K562 (cell line): Measurements from ENCODE around the gene LACTBL1. TPM values are rescaled to one million over a fixed set of nuclear protein-coding genes. Genes with fewer than 3 reads are reported as not detected.
"Not testable (repeated sequence)": the region's sequence is repeated elsewhere in the genome, so short reads cannot be mapped to it uniquely, and the experiment has no call there.

Experiments
- ATAC-seq: fragments of 200-7000 bp; cut with Tn5 transposase; 3 replicates; pipeline ENCODE4 v1.9.1; 2020; ENCODE audit warnings: moderate library complexity
- BruUV-seq: library from RNA; stranded (reverse); fragments of 400-500 nt; replicated peaks from 2 replicates; lab custom pipeline; 2021; lab: Mats Ljungman, UMichigan
- CTCF ChIA-PET: fragments of 300-600 bp; formaldehyde crosslinking; extraction: SDS; loops from one replicate; lab custom pipeline; 2021; ENCODE audit warnings: low intra/inter-chr PET ratio; lab: Yijun Ruan, JAX
- POLR2A ChIA-PET: fragments of 300-600, 350-650 bp; sonication (Branson Sonifier 250); formaldehyde crosslinking; extraction: SDS; loops from one replicate; lab custom pipeline; 2021; ENCODE audit warnings: antibody characterized with exemption, inconsistent platforms; lab: Yijun Ruan, JAX
- DNase-seq, 4 experiments: peaks; one replicate each; pipeline versions ENCODE4 v3.0.0 to v3.0.0-alpha.2; 2011 to 2018; ENCODE audit warnings: low spot score in 3 of 4, mixed read lengths in 3 of 4; ENCODE audit errors: extremely low read depth in 1 of 4
- FAIRE-seq: peaks from 2 replicates; lab custom pipeline; 2011; peaks lifted over from hg19 to GRCh38; lab: Jason Lieb, UNC
- H2AFZ ChIP-seq: 2 replicates; pipeline ENCODE4 v1.6.0; 2011; ENCODE audit warnings: low read depth, low read length, control low read depth, inconsistent platforms
- H3K27ac ChIP-seq: fragments of 200-600 bp; 3 replicates; pipeline ENCODE4 v1.8.0; 2011; ENCODE audit warnings: low read depth, mild to moderate bottlenecking, control low read depth, inconsistent platforms, low read length, moderate library complexity, mixed read lengths; ENCODE audit errors: extremely low read depth
- H3K27me3 ChIP-seq, 2 experiments: fragments of 300-600 bp in 1 of 2; 2 replicates in 1 of 2; 3 replicates in 1 of 2; pipeline versions ENCODE4 v1.6.0 to v1.8.0; 2011; ENCODE audit warnings: inconsistent platforms in 2 of 2, low read length in 2 of 2, mild to moderate bottlenecking in 1 of 2, mixed read lengths in 1 of 2, moderate library complexity in 1 of 2; ENCODE audit not compliant: control insufficient read depth in 2 of 2, insufficient read depth in 2 of 2
- H3K36me3 ChIP-seq: fragments of 300-600 bp; 3 replicates; pipeline ENCODE4 v1.8.0; 2011; ENCODE audit warnings: mild to moderate bottlenecking, low read length, inconsistent platforms; ENCODE audit not compliant: control insufficient read depth, insufficient read depth
- H3K4me1 ChIP-seq, 2 experiments: fragments of 200-600 bp in 1 of 2; replicated peaks in 1 of 2; 2 replicates in 1 of 2; 3 replicates in 1 of 2; pipeline versions ENCODE4 v1.5.1 to v1.8.0; 2011; ENCODE audit warnings: inconsistent platforms in 2 of 2, low read length in 2 of 2, mild to moderate bottlenecking in 1 of 2, mixed read lengths in 1 of 2, moderate library complexity in 1 of 2; ENCODE audit not compliant: control insufficient read depth in 2 of 2, insufficient read depth in 2 of 2
- H3K4me2 ChIP-seq: 2 replicates; pipeline ENCODE4 v1.6.1; 2011; ENCODE audit warnings: low read length, control low read depth, inconsistent platforms, mixed read lengths; ENCODE audit not compliant: insufficient read depth
- H3K4me3 ChIP-seq: fragments of 200-600 bp; sonication (generic), shearing (Covaris generic); 2 replicates; pipeline ENCODE4 v1.5.1; 2016; ENCODE audit warnings: control low read depth, inconsistent platforms
- H3K79me2 ChIP-seq: fragments of 200-600 bp; 3 replicates; pipeline ENCODE4 v1.8.0; 2011; ENCODE audit warnings: low read length, inconsistent platforms; ENCODE audit not compliant: control insufficient read depth, insufficient read depth
- H3K9ac ChIP-seq, 2 experiments: 2 replicates each; pipeline versions ENCODE4 v1.6.0 to v1.6.1; 2011; ENCODE audit warnings: low read depth in 2 of 2, low read length in 2 of 2, control low read depth in 1 of 2, inconsistent platforms in 1 of 2, mild to moderate bottlenecking in 1 of 2, mixed read lengths in 1 of 2; ENCODE audit not compliant: insufficient read depth in 1 of 2
- H3K9me1 ChIP-seq: one replicate; pipeline ENCODE4 v1.6.0; 2011; ENCODE audit warnings: inconsistent platforms, mild to moderate bottlenecking, low read length, moderate library complexity; ENCODE audit not compliant: control insufficient read depth, insufficient read depth
- H3K9me3 ChIP-seq: replicated peaks from 2 replicates; pipeline ENCODE4 v1.5.1; 2011; ENCODE audit warnings: low read depth, low read length, inconsistent platforms; ENCODE audit not compliant: control insufficient read depth, insufficient read depth
- H4K20me1 ChIP-seq: replicated peaks from 2 replicates; pipeline ENCODE4 v1.6.1; 2011; ENCODE audit warnings: low read length, inconsistent platforms, mixed read lengths; ENCODE audit not compliant: control insufficient read depth, insufficient read depth
- CEBPB ChIP-seq: fragments of 450-650 bp; IDR thresholded peaks from 2 replicates; pipeline ENCODE4 v1.6.1; 2016; ENCODE audit warnings: missing genetic modification characterization, missing compliant biosample characterization
- MEIS2 ChIP-seq: fragments of 450-650 bp; IDR thresholded peaks from 2 replicates; pipeline ENCODE4 v1.6.1; 2014; ENCODE audit warnings: mild to moderate bottlenecking; ENCODE audit not compliant: partially characterized antibody
- TRIM28 ChIP-seq: fragments of 450-650 bp; IDR thresholded peaks from 2 replicates; pipeline ENCODE4 v1.6.1; 2017
- WGBS: fragments of 100-300 bp; shearing (Covaris generic); methylation state at CpG from one replicate; pipeline ENCODE4 v1.1.6; 2016; ENCODE audit warnings: low coverage, mixed read lengths; ENCODE audit not compliant: insufficient coverage; ENCODE audit errors: missing lambda C conversion rate; 5-methylcytosine and 5-hydroxymethylcytosine counted together
- in situ Hi-C: fragments of 300-500 bp; cut with MboI; formaldehyde crosslinking; loops from 4 replicates; pipeline ENCODE4 v1.15.0; 2018; ENCODE audit warnings: inconsistent platforms, mixed read lengths
- intact Hi-C: fragments of 100-400 bp; cut with micrococcal nuclease; formaldehyde crosslinking; loops from 2 replicates; pipeline ENCODE4 v1.14.2; 2022
- polyA plus RNA-seq, 8 experiments: library from polyadenylated mRNA; depleted of rRNA in 4 of 8; stranded (reverse) in 5 of 8; unstranded in 3 of 8; fragments of >200 nt; fragmentation: Nextera tagmentation in 2 of 8; fragmentation: Illumina TruSeq in 1 of 8; extraction: Ambion mirVana in 2 of 8; extraction: Trizol in 1 of 8; gene quantifications; 2 replicates each; pipeline versions ENCODE4 v1.2.1 to v1.2.3, GENCODE V29; 2011 to 2014; ENCODE audit warnings: inconsistent platforms in 1 of 8, missing spikeins in 1 of 8
- total RNA-seq, 7 experiments: library from RNA; depleted of rRNA in 6 of 7; stranded (reverse); fragments of >200 nt in 6 of 7; fragmentation: Illumina TruSeq in 2 of 7; extraction: Trizol in 2 of 7; gene quantifications; 2 replicates each; pipeline versions ENCODE4 v1.2.1 to v1.2.3, GENCODE V29; 2011 to 2021; ENCODE audit warnings: low replicate concordance in 1 of 7

The LACTBL1 gene
- total and polyA plus RNA-seq, 9 of the 15 experiments (the other 6 are each of a cell fraction or from before 2014, with no cell fraction given), result not detected

- POLR2A ChIA-PET, result interaction anchor here (1.6 kb wide), 1 partner anchor 9 kb away, joined by 3 read pairs; no protein-coding TSS in a partner anchor
- in situ Hi-C loops, result not testable (repeated sequence)
- 25% methylated on average over 3 of the region's 3 CpGs for whole genome bisulfite sequencing
Measured at GRCh38 chr1:22980471-22980790, 7.8 kb upstream of the LACTBL1 start.

GRCh38 chr1:22978299-22978698 is 5.6 kb upstream of the LACTBL1 start:
- H3K27ac ChIP-seq, result no peak overlapping the region
- no peak overlapping the region for H3K9ac ChIP-seq
- ATAC-seq (no peak), DNase-seq (no peak), FAIRE-seq (no peak)
- H3K79me2 ChIP-seq, result no peaks in the 10 kb centered on the region
- H3K9me3 ChIP-seq, result no peaks in the 10 kb centered on the region; the same call in 1 of the 2 replicates
- ChIA-PET POLR2A (no interaction called here), CTCF (interaction anchor here (0.7 to 3.1 kb wide), 2 partner anchors 120 to 217 kb away, joined by 3 to 21 read pairs; no protein-coding TSS in a partner anchor)
- no peak overlapping the region for H3K4me3 ChIP-seq
- H2AFZ ChIP-seq, result no peak overlapping the region
- peaks cover 5 to 15% of the 10 kb centered on the region in 2 experiments; a peak in 3 of 5 replicates for H3K27me3 ChIP-seq
- 42% methylated on average over 3 of the region's 3 CpGs for WGBS
- no TSS peak for BruUV-seq
- no peaks in the 10 kb centered on the region for H3K36me3 ChIP-seq
- peaks cover 0 to 4% of the 10 kb centered on the region in 2 experiments; a peak in 2 of 5 replicates for H3K4me1 ChIP-seq
- intact Hi-C loops, result loop anchor here (5.0 to 10.0 kb wide), 3 partner anchors 104 to 557 kb away; partner anchors contain the start of gene E2F2
- H3K4me2 ChIP-seq, result no peak overlapping the region
- in situ Hi-C loops, result loop anchor here (5.0 to 10.0 kb wide), 4 partner anchors 117 to 557 kb away; partner anchors contain the start of gene E2F2
- H4K20me1 ChIP-seq, result no peaks in the 10 kb centered on the region
- H3K9me1 ChIP-seq, result peaks cover 4% of the 10 kb centered on the region
- 0 out of 2 replicates have a peak, but pooled peaks have one; percentile 10 for TF ChIP-seq CEBPB (tag)
- peak; percentile 6 for TF ChIP-seq MEIS2
- TF ChIP-seq TRIM28, result no peak

More at GRCh38 chr1:22980471-22980790, 7.8 kb upstream of the LACTBL1 start:
- ATAC-seq, intact Hi-C loops, H3K9me1 ChIP-seq, H3K4me2 ChIP-seq, FAIRE-seq, H3K4me3 ChIP-seq, H3K79me2 ChIP-seq, H3K9ac ChIP-seq, BruUV-seq, DNase-seq, H2AFZ ChIP-seq, H3K9me3 ChIP-seq, H3K27ac ChIP-seq, H3K36me3 ChIP-seq, CTCF ChIA-PET, H4K20me1 ChIP-seq, H3K4me1 ChIP-seq: not testable (repeated sequence)
- H3K27me3 ChIP-seq, result peaks cover 5 to 15% of the 10 kb centered on the region in 2 experiments; a peak in 3 of 5 replicates
